ENCODE data around the gene HBA1.
A peak's percentile ranks its signal among the peaks of the same experiment; 100 is the strongest.
"Not testable (repeated sequence)": the region's sequence is repeated elsewhere in the genome, so short reads cannot be mapped to it uniquely, and the experiment has no call there.

HBA1 gene

GRCh38 chr16:176477-177382 is at the start of gene HBA1:
HBA1 (plus strand) TSS chr16:176680; CDS start chr16:176717, 37 bp downstream.
- DNase-seq (ENCODE audit: low read depth in 2 of 3, low spot score in 2 of 3): not testable (repeated sequence)

- no peak for DNase-seq (ENCODE audit: low read depth in 2 of 3, low spot score in 2 of 3)
These were observed 47.4 kb upstream of the HBA1 start for GRCh38 chr16:129075-129474.

GRCh38 chr16:130533-131173 is 45.8 kb upstream of the HBA1 start:
- no peak for DNase-seq (ENCODE audit: low read depth in 2 of 3, low spot score in 2 of 3)

- no peak for DNase-seq (ENCODE audit: low read depth in 2 of 3, low spot score in 2 of 3)
These were observed 44.4 kb upstream of the HBA1 start for GRCh38 chr16:132120-132519.

GRCh38 chr16:133716-134115 is 42.8 kb upstream of the HBA1 start:
- no peak for DNase-seq (ENCODE audit: low read depth in 2 of 3, low spot score in 2 of 3)

GRCh38 chr16:138049-138417 is 38.4 kb upstream of the HBA1 start:
- DNase-seq (ENCODE audit: low read depth in 2 of 3, low spot score in 2 of 3): peak in 2 of 3 experiments; percentile 8 to 25

- no peak for DNase-seq (ENCODE audit: low read depth in 2 of 3, low spot score in 2 of 3)
These were observed 36.2 kb upstream of the HBA1 start for GRCh38 chr16:140175-140857.

GRCh38 chr16:142405-142967 is 34.0 kb upstream of the HBA1 start:
- DNase-seq (ENCODE audit: low read depth in 2 of 3, low spot score in 2 of 3): no peak

- DNase-seq (ENCODE audit: low read depth in 2 of 3, low spot score in 2 of 3): no peak
These were observed 33.4 kb upstream of the HBA1 start for GRCh38 chr16:143047-143446.

- DNase-seq (ENCODE audit: low read depth in 2 of 3, low spot score in 2 of 3): no peak
These were observed 33.0 kb upstream of the HBA1 start for GRCh38 chr16:143456-143855.

- DNase-seq (ENCODE audit: low read depth in 2 of 3, low spot score in 2 of 3): no peak
These were observed 31.7 kb upstream of the HBA1 start for GRCh38 chr16:144797-145252.

- DNase-seq (ENCODE audit: low read depth in 2 of 3, low spot score in 2 of 3): no peak
These were observed 29.8 kb upstream of the HBA1 start for GRCh38 chr16:146646-147045.

- no peak for DNase-seq (ENCODE audit: low read depth in 2 of 3, low spot score in 2 of 3)
These were observed 27.3 kb upstream of the HBA1 start for GRCh38 chr16:149024-149660.

GRCh38 chr16:152141-153128 is 24.0 kb upstream of the HBA1 start, which contains the start of gene HBZ:
HBZ (plus strand) TSS chr16:152644; CDS start chr16:152910, 266 bp downstream.
- DNase-seq (ENCODE audit: low read depth in 2 of 3, low spot score in 2 of 3): no peak

- DNase-seq (ENCODE audit: low read depth in 2 of 3, low spot score in 2 of 3): not testable (repeated sequence)
These were observed 23.4 kb upstream of the HBA1 start for GRCh38 chr16:153129-153521.

GRCh38 chr16:153550-154216 is 22.8 kb upstream of the HBA1 start:
- DNase-seq (ENCODE audit: low read depth in 2 of 3, low spot score in 2 of 3): not testable (repeated sequence)

GRCh38 chr16:154217-155030 is 22.1 kb upstream of the HBA1 start:
- no peak for DNase-seq (ENCODE audit: low read depth in 2 of 3, low spot score in 2 of 3)

GRCh38 chr16:155031-155398 is 21.5 kb upstream of the HBA1 start:
- DNase-seq (ENCODE audit: low read depth in 2 of 3, low spot score in 2 of 3): no peak
